ENCODE data around the gene ERG28. TPM values are rescaled to one million over a fixed set of nuclear protein-coding genes. Genes with fewer than 3 reads are reported as not detected.
"Not testable (repeated sequence)": the region's sequence is repeated elsewhere in the genome, so short reads cannot be mapped to it uniquely, and the experiment has no call there.

ERG28 gene
- total and polyA plus RNA-seq, 2 experiments from 2014 or later = 6.6 to 21.4 TPM

DNA sequence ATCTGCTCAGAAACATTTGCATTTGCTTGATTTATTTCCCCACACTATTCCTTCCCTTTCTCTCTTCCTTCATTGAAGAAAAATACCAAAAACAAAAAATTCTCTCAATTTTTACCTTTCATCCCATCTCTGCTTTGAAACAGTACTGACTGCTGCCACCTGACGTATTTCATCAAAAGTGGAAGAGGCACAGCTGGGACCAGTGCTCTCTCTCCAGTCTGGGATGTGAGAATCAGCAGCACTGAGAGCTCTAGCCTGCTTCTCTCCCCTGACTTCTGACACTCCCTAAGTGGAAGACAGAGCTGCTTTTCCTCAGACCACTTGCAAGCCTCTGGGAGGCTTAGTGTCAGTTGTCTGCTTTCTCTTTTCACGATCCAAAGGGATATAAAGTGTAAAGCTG lies 37.2 kb upstream of the ERG28 start:
- Histone ChIP-seq H3K27ac (no peak overlapping the region), H2AFZ (no peak overlapping the region), H3K4me3 (no peak overlapping the region), H3K27me3 (replicated peaks; ENCODE audit: insufficient read depth) (no peaks in the 10 kb centered on the region), H3K9me3 (ENCODE audit: low read depth) (no peaks in the 10 kb centered on the region), H3K79me2 (ENCODE audit: insufficient read depth) (no peaks in the 10 kb centered on the region), H3K9ac (no peak overlapping the region), H3F3A (ENCODE audit: insufficient read depth) (peaks cover 6% of the 10 kb centered on the region; the same call in 1 of the 2 replicates), H3K4me2 (ENCODE audit: unreplicated experiment) (no peak overlapping the region), H3K36me3 (ENCODE audit: low read depth) (peaks cover 8% of the 10 kb centered on the region; the same call in 1 of the 2 replicates), H4K20me1 (ENCODE audit: insufficient read depth) (no peaks in the 10 kb centered on the region), H3K4me1 (ENCODE audit: insufficient read depth) (peaks cover 6% of the 10 kb centered on the region; the same call in 1 of the 2 replicates), H3K9me2 (ENCODE audit: insufficient read depth) (no peaks in the 10 kb centered on the region)
- in situ Hi-C loops (cut with MboI) = no loop called here
- TF ChIP-seq EZH2phosphoT487 (IDR thresholded peaks at IDR 0.05; ENCODE audit: insufficient read depth, low read depth) (no peak), EZH2 (IDR thresholded peaks at IDR 0.05; ENCODE audit: insufficient read depth, poor library complexity, severe bottlenecking) (no peak)
- DNase-seq = no peak
- WGBS, 2 experiments (ENCODE audit: low coverage in 1 of 2, low lambda C conversion rate in 2 of 2, missing lambda C conversion rate in 2 of 2) = 98 to 100% methylated on average over 2 of the region's 2 CpGs

DNA sequence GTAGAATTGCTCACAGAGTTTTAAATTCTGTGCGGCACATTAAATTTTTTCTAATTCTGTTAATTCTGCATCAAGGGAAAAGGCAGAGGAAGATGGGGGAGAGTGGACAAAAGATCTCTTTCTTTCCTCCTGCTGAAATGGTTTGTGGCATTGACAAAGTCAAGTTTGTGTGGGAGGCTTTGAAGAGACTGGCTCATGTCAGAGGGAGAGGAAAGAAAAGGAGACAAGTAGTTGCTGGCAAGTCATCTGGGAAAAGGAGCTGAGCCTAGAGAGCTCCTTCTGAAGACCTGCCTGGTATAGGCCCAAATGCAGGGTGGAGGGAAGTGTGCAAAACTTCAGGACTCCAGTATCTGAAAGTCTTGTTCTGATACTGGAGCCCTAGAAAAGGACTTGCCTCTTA lies 36.7 kb upstream of the ERG28 start:
- Histone ChIP-seq H4K20me1 (ENCODE audit: insufficient read depth) (no peaks in the 10 kb centered on the region), H2AFZ (no peak overlapping the region), H3K27me3 (replicated peaks; ENCODE audit: insufficient read depth) (no peaks in the 10 kb centered on the region), H3K9ac (no peak overlapping the region), H3K79me2 (ENCODE audit: insufficient read depth) (no peaks in the 10 kb centered on the region), H3K36me3 (ENCODE audit: low read depth) (peaks cover 8% of the 10 kb centered on the region; the same call in 1 of the 2 replicates), H3K4me3 (no peak overlapping the region), H3F3A (ENCODE audit: insufficient read depth) (0 out of 2 replicates have a peak, but pooled peaks cover 3% of the 10 kb centered on the region), H3K9me3 (ENCODE audit: low read depth) (no peaks in the 10 kb centered on the region), H3K9me2 (ENCODE audit: insufficient read depth) (no peaks in the 10 kb centered on the region), H3K4me2 (ENCODE audit: unreplicated experiment) (no peak overlapping the region), H3K4me1 (ENCODE audit: insufficient read depth) (peaks cover 1% of the 10 kb centered on the region; the same call in 1 of the 2 replicates), H3K27ac (no peak overlapping the region)
- no peak for TF ChIP-seq EZH2 (IDR thresholded peaks at IDR 0.05; ENCODE audit: insufficient read depth, poor library complexity, severe bottlenecking)
- no peak for TF ChIP-seq EZH2phosphoT487 (IDR thresholded peaks at IDR 0.05; ENCODE audit: insufficient read depth, low read depth)
- DNase-seq = no peak
- in situ Hi-C loops (cut with MboI) = no loop called here
- WGBS, 2 experiments (ENCODE audit: low coverage in 1 of 2, low lambda C conversion rate in 2 of 2, missing lambda C conversion rate in 2 of 2) = 97 to 100% methylated on average over 1 of the region's 1 CpG

- H3K79me2 ChIP-seq (ENCODE audit: insufficient read depth); H3K4me3 ChIP-seq; H3K9ac ChIP-seq; in situ Hi-C loops (cut with MboI); H3F3A ChIP-seq (ENCODE audit: insufficient read depth); H3K9me2 ChIP-seq (ENCODE audit: insufficient read depth); H3K9me3 ChIP-seq (ENCODE audit: low read depth); H4K20me1 ChIP-seq (ENCODE audit: insufficient read depth); DNase-seq; H2AFZ ChIP-seq; H3K27me3 ChIP-seq (replicated peaks; ENCODE audit: insufficient read depth); H3K27ac ChIP-seq; H3K4me1 ChIP-seq (ENCODE audit: insufficient read depth); H3K4me2 ChIP-seq (ENCODE audit: unreplicated experiment): not testable (repeated sequence)
- 84% methylated on average over 6 of the region's 6 CpGs for WGBS, 2 experiments (ENCODE audit: low coverage in 1 of 2, low lambda C conversion rate in 2 of 2, missing lambda C conversion rate in 2 of 2)
- H3K36me3 ChIP-seq (ENCODE audit: low read depth) = peaks cover 15% of the 10 kb centered on the region; the same call in 1 of the 2 replicates
Observed at GRCh38 chr14:75695025-75695424, 34.3 kb upstream of the ERG28 start.

DNA sequence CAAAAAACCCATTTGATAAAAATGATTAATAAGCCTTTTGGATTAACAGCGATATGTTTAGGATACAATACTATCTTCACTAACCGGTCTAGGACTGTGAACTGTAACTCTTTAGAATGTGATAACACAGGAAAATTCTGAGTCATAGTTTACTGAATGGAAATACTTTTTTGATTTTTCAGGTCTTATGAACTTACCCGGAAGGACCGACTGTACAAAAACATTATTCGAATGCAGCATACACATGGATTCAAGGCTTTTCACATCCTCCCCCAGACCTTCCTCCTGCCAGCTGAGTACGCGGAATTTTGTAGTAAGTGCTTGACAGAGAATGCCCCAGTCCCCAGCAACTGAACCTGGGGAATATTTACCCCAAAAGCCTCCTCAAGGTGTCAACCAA lies 29.3 kb upstream of the ERG28 start:
- Histone ChIP-seq H3K4me3 (no peak overlapping the region), H3K27ac (no peak overlapping the region), H3K4me2 (ENCODE audit: unreplicated experiment) (no peak overlapping the region), H3K9me3 (ENCODE audit: low read depth) (no peaks in the 10 kb centered on the region), H2AFZ (no peak overlapping the region), H3K9ac (no peak overlapping the region), H4K20me1 (ENCODE audit: insufficient read depth) (no peaks in the 10 kb centered on the region), H3K27me3 (replicated peaks; ENCODE audit: insufficient read depth) (no peaks in the 10 kb centered on the region), H3K79me2 (ENCODE audit: insufficient read depth) (no peaks in the 10 kb centered on the region), H3F3A (ENCODE audit: insufficient read depth) (peaks cover 14% of the 10 kb centered on the region), H3K4me1 (ENCODE audit: insufficient read depth) (no peaks in the 10 kb centered on the region), H3K9me2 (ENCODE audit: insufficient read depth) (no peaks in the 10 kb centered on the region), H3K36me3 (ENCODE audit: low read depth) (peaks cover 8% of the 10 kb centered on the region; the same call in 1 of the 2 replicates)
- in situ Hi-C loops (cut with MboI) = no loop called here
- WGBS, 2 experiments (ENCODE audit: low coverage in 1 of 2, low lambda C conversion rate in 2 of 2, missing lambda C conversion rate in 2 of 2) = 96% methylated on average over 7 of the region's 7 CpGs
- no peak for DNase-seq
- TF ChIP-seq EZH2 (IDR thresholded peaks at IDR 0.05; ENCODE audit: insufficient read depth, poor library complexity, severe bottlenecking) = no peak
- no peak for TF ChIP-seq EZH2phosphoT487 (IDR thresholded peaks at IDR 0.05; ENCODE audit: insufficient read depth, low read depth)

DNA sequence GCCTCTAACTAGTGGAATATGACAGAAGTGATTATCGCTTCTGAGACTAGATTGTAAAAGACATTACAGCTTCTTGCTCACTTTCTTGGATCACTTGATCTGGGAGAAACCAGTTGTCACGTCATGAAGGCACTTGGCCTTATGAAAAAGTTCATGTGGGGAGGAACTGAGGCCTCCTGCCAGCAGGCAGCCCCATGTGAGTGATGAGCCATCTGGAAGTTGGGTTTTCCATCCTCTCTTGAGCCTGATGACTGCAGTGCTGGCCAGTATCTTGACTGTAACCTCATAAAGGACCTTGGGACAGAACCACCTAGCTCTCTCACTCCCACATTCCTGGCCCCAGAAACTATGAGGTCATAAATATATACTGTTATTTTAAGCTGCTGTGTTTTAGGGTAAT lies 28.3 kb upstream of the ERG28 start:
- TF ChIP-seq EZH2phosphoT487 (IDR thresholded peaks at IDR 0.05; ENCODE audit: insufficient read depth, low read depth) = no peak
- no peak for TF ChIP-seq EZH2 (IDR thresholded peaks at IDR 0.05; ENCODE audit: insufficient read depth, poor library complexity, severe bottlenecking)
- no peak overlapping the region for H3K4me2 ChIP-seq (ENCODE audit: unreplicated experiment)

More for the DNA sequence above, 28.3 kb upstream of the ERG28 start:
- H3K9me3 ChIP-seq (ENCODE audit: low read depth) = no peaks in the 10 kb centered on the region
- no peaks in the 10 kb centered on the region for H3K4me1 ChIP-seq (ENCODE audit: insufficient read depth)
- in situ Hi-C loops (cut with MboI) = no loop called here
- peaks cover 14% of the 10 kb centered on the region for H3F3A ChIP-seq (ENCODE audit: insufficient read depth)
- 8 to 17% methylated on average over 2 of the region's 2 CpGs for WGBS, 2 experiments (ENCODE audit: low coverage in 1 of 2, low lambda C conversion rate in 2 of 2, missing lambda C conversion rate in 2 of 2)
- H3K27ac ChIP-seq = peak overlapping the region; percentile 34; the same call in 1 of the 2 replicates
- peaks cover 17% of the 10 kb centered on the region; the same call in 1 of the 2 replicates for H3K36me3 ChIP-seq (ENCODE audit: low read depth)
- H3K79me2 ChIP-seq (ENCODE audit: insufficient read depth) = no peaks in the 10 kb centered on the region
- no peak overlapping the region for H3K4me3 ChIP-seq
- H3K9ac ChIP-seq = no peak overlapping the region
- peak; percentile 72 for DNase-seq
- H3K27me3 ChIP-seq (replicated peaks; ENCODE audit: insufficient read depth) = no peaks in the 10 kb centered on the region
- H4K20me1 ChIP-seq (ENCODE audit: insufficient read depth) = no peaks in the 10 kb centered on the region
- no peaks in the 10 kb centered on the region for H3K9me2 ChIP-seq (ENCODE audit: insufficient read depth)
- H2AFZ ChIP-seq = no peak overlapping the region
